Activated CD4-positive, alpha-beta T cell treated with anti-CD3 and anti-CD28 coated beads for 24 hours (primary cell): Measurements from ENCODE around the gene UVSSA.

Experiments used
- DNase-seq, 2 donors: peaks; one replicate each; pipeline ENCODE4 v3.0.0-alpha.2; 2020; ENCODE audit warnings: low read depth in 2 of 2

Gene UVSSA, protein sequence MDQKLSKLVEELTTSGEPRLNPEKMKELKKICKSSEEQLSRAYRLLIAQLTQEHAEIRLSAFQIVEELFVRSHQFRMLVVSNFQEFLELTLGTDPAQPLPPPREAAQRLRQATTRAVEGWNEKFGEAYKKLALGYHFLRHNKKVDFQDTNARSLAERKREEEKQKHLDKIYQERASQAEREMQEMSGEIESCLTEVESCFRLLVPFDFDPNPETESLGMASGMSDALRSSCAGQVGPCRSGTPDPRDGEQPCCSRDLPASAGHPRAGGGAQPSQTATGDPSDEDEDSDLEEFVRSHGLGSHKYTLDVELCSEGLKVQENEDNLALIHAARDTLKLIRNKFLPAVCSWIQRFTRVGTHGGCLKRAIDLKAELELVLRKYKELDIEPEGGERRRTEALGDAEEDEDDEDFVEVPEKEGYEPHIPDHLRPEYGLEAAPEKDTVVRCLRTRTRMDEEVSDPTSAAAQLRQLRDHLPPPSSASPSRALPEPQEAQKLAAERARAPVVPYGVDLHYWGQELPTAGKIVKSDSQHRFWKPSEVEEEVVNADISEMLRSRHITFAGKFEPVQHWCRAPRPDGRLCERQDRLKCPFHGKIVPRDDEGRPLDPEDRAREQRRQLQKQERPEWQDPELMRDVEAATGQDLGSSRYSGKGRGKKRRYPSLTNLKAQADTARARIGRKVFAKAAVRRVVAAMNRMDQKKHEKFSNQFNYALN

DNA sequence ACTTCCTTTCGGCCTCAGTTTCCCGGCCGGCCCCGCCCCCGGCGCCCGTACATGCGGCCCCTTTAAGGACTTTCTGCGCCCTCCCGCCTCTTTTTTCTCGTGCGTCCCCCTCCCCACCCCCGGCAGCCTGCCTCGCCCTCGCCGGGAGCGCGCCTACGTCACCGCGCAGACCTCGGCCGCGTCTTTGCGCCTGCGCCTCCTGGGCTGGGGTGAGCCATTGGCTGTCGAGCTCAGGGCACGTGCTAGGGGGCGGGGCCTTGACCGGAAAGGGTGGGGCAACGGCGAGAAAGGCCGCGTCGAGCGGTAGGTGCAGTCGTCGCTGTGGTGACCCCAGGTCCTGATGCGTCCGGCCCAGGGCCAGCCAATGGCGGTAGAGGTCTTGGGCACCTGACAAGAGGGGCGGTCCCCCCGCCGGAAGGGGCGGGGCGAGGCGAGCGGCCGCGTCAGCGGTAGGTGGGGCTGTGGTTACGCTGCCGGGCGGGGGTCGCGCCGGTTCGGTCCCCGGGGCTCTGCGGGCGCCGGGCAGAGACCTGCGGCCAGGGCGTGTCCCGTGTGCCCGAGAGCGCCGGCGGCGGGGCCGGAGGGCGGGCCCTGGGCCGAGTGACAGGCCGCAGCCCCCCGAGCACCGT lies at the start of gene UVSSA:
TSS of gene UVSSA (plus strand) at position 428 of the 629 bp plus-strand sequence. CDS start 884 bp downstream, outside the sequence.
- DNase-seq: peak; percentile 100

DNA sequence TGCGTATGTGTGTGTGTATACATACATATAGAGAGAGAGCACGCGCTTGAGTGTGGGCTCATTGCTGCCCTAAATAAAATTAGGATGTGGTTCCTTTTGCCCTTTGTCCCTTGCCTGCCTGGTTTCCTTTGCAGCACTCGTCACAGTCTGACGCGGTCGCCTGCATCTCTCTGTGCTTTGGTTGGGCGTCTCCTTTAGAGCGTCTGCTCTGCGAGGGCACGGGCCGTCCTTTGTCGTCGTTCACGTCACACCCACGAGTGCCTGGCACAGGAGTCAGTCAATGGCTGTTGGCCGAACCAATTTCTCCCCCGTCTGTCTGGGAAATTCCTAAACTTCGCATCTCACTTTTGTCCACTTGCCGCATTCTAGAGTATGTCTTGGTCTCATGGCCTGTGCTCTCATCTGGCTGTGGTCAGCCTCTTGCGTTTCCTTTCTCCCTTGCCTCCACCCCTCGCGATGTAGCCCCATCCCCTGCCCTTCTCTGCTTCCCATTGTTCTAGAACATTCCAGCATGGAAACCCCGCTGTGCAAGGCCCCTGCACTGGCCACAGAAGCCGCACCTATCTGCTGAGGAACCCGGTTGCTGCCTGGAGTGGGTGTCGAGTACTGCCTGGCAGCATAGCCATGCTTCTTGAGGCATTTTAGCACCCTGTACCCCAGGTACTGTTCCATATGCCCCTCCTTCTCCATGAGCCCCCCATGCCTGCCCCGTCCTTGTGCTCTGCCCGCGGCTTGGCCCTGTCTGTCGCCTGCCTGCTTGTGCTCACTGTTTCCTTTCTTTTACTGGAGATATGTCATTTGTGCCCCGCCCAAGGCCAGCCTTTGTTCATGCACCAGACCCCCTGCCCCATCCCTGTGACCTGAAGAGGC lies 49.3 kb upstream of the UVSSA start:
- DNase-seq: no peak

DNA sequence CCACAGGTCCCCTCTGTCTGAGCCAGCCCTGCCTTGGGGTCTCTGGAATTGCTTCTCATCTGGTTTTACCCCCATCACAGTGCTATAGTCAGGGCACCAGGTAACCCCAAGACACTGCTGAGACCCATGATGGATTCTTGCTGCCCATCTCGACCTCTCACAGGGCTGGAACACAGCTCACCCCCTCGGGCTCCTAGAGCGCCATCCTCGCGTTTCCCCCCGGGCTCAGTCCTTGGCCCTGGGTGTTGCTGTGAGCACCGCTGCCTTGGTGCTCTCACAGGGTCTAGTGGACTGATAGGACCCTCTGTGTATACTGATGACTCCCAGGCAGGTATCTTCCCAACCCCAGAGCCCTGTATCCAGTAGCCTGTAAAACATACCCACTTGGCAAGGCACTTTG lies 48.5 kb upstream of the UVSSA start:
- no peak for DNase-seq

DNA sequence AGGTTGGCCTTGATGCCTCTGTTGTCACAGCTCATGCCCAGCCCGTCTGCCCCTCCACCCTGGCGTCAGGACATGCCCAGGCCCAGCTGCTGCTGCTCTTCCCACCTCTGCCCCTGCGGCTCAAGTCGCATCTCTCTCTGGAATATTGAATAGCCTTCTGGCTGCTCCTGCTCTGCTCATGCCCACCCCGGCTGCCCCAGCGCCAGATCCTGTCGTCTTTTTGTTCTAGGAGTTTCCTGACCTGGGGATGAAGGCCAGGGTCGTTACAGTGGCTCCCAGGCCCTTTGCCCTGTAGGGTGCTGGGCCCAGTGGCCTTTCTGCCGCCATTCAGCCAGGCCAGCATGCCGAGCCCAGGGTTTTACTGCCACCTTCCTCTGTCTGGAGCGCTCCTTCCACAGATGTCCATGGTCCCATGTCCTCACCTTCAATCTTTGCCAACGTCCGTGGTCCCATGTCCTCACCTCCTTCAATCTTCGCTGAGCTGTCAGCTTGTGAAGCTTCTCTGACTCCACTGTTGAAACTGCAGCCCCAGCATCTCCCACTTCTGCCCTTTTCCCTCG lies 47.6 kb upstream of the UVSSA start:
- DNase-seq: no peak

DNA sequence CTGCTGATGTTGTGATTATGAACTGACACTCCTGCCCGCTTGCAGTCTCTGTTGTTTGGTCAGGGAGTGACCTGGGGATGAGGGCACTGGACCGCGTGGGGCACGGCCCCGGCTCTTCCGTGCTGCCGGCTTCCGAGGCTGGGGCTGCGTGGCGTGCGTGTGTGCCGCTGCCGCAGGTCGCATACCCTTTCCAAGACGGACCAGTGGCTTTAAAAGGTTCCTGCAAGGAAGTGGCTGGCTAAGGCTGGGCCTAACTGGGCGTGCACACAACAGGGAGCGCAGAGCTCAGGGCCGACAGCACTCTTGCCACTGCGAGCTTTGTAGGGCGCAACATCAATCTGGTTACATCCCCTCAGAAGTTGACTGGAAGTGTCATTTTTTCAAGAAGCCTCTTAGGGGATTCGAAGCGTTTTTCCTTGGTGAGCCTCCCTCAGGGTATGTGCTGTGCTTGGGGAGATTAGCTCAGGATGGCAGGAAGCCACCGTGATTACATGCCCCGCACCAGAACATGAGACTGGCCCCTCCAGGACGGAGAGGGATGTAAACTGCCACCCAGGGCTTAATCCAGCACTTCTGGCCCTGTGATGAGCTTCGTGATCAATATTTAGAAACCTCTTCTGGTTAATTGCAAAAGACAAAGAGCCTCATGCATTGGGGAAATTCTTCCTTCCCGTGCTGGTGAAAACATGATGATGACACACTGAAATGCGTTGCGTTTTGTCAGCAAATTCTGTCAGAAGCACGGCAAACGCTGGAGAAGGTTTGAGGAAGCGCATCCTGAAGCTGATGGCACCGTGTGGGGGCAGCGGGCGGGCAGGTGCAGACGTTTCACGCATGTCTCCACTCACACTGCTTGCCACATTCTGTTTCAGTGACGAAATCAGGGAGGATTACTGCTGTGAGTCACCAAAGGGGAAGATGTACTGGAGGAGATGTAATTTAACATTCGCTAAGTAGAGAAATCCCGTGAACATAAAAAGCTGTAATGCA lies 46.2 kb upstream of the UVSSA start:
- peak in 1 of 2 donors; percentile 29 for DNase-seq

DNA sequence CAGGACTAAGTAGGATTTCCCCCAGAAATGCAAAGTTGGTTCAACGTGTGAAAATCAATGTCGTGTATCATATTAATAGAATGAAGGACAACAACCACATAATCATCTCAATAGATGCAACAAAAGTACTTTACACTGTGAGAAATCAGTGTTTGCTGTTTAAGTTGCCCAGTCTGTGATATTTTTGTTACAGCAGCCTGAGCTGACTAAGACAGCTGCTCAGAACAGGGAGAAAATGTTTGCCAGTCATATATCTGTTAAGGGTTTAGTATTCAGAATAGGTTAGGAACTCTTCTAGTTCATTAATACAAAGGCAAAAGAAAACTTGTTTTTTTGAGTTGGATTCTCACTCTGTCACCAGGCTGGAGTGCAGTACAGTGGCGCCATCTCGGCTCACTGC lies 44.8 kb upstream of the UVSSA start:
- DNase-seq: no peak

DNA sequence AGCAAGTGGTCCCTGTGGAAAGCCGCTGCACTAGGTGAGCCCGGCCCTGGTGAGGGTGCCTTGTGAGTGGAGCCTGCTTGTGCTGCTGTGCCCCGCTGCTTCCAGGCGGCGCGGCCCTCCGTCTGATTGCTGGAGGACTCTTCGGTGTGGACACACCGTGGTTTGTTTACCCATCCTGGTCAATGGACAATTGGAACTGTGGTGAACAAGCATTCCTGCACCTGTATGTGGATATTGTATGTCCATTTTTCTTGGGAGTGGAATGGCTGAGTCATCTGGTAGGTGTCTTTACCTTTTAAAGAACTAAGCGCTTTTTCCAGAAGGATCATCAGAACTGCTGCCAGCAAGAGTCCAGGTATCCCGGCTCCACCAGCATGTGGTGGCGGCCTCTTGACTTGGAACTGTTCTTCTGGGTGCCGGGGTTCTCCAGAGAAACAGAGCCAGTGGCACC lies 41.7 kb upstream of the UVSSA start:
- DNase-seq: no peak

DNA sequence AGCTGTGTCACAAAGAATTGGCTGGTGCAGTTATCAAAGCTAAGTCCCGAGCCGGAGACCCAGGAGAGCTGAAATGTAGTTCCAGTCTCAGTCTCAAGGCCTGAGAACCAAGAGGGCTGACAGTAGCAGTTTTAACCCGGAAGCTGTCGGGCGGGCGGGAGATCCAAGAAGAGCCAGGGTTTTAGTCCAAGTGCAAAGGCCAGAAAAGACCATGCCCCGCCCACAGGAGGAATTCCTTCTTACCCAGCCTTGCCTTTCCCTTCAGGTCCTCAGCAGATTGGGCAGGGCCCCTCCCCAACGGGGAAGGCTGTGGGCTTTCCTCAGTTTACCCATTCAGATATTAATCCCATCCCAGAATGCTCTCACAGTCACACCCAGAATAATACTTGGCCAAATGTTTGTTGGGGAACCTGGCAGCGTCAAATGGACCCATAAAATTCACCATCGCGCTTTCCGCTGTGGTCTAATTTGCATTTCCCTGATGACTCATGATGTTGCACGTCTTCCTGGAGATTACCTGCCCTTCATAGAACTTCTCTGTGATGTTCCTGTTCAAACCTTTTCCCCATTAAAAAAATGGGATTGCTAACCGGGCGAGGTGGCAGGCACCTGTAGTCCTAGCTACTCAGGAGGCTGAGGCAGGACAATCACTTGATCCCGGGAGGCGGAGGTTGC lies 41.1 kb upstream of the UVSSA start:
- no peak for DNase-seq

DNA sequence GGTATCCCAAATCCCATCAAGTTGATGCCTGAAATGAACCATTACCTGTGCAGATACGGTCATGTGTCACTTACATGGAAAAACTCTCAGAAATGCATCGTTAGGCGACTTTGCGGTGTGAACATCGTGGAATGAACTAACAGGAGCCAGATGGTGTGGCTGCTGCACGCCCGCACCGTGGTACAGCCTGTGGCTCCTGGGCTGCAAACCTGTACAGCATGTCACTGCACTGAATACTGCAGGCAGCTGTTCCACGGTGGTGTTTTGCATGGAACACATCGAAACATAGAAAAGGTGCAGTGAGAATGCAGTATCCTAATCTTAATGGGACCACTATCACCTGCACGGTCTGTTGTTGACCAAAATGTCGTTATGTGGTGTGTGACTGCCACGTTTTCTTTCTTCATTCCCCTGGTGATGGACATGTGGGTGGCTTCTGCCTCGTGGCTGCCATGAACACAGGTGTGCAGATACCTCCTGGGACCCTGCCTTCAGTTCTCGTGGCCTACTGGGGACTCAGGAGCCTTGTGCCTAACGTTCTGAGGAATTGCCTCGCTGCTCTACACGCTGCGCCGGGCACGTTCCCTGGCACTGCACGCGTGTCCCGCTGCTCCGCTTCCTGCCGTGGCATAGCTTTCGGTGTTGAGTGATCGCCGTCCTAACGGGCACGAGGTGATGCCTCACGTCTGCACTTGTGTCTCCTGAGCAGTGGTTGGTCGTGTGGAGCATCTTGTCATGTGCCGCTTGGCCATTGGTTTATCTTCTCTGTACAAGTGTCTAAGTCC lies 38.9 kb upstream of the UVSSA start:
- no peak for DNase-seq

DNA sequence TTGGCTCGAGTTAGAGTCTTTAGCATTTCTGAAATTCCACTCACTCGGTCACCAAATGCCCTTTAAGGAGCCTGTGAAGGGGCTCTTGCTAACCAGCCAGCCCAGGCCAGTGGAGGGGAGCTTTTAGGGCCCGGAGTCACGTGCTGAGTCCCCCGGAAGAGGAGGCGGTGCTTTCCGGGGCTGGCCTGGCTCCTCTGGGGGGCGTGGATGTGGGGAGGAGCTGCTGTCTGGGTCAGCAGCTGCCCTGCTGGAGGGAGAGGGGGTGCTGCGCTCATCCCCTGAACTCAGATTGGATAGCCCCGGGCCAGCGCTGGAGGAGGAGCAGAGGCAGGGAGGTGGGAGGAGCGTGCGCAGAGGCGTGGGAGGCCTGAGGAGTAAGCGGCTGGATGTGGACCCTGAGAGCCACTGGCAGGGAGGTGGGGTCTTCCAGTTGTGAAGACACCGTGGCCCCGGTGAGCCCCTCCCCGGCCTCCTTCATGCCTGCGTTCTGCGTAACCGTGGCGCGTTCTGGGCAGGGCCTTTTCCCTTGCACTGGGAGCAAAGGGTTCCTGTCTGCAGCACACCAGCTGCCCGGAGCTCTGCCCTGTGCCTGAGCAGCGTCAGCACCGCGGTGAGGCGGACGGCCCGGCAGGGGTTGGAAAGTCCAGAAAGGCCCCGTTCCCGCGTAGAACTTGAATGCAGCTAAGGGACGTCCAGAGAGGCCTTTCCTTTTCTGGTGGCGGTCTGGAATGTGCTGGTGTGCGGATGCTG lies 37.6 kb upstream of the UVSSA start:
- peak; percentile 18 to 43 for DNase-seq

DNA sequence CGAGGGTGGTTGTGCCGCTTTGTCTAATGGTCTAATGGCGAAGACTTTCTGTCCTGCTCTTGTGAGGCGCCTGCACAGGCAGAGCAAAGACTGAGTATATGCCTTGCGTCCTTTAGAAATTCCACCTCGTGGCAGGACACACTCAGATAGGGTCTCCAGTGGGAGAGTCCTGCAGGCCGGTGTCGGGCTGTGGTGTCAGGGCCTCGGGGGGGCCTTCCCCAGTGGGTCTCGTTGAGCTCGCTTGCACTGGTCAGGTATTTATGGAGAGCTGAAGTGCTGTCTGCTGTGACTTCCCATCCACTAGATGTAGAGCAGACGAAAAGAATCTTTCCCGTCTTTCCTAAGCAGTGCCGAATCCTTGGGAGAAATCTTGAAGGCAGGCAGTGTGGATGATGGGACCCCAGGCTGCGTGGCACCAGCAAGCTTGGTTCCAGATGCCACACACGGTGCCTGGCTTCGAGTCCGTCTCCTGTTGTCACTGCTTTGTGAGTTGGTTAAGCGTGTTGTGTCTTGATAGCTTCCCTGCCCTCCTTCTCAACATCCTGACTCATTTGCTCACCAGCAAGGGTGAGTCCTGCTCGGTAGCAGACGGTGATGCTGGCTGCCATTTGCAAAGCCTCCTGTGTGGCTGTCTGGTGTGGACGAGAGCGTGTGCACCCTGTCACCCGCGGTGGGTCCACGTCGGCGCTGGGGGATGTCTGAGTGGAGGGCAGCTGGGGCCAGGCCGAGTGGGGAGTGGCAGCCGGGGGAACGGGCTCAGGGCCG lies 36.8 kb upstream of the UVSSA start:
- DNase-seq: no peak

DNA sequence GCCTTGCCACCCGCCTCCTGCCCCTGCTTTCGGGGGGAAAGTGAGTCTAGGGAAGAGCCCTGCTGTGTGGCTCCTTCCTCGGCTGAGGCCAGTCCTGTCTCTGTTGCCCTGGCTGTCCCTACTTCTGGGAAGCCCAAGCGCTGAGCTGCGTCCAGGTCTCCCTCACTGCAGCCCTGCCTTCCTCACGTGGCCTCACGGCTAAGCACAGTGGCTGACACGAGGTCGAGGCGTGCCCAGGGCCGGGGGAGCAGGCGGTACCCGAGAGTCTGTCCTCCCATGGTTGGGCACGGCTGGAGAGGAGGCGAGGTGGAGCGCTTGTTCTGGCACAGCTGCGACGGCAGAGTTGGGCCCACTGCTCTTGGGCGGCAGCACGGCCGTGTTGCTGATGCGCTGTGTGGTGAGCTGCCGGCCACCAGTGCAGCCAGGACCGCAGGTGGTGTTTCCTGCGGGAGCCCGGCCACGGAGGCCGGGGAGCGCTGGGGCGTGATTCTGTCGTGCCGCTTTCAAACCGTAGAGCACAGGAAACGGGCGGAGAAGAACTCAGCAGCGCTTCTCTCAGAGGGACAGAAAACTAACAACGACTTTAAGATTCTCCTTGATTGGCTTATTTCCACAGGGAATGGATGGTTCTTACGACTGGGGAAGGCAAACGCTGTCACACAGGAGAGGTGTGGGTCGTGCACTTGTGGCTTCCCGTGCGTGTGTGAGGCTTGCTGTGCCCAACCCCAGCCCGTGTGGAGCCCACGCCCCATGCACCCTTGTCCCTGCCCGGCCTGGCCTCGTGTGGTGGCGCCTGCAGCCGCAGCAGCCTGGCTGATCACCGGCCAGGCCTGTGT lies 36.0 kb upstream of the UVSSA start:
- no peak for DNase-seq

DNA sequence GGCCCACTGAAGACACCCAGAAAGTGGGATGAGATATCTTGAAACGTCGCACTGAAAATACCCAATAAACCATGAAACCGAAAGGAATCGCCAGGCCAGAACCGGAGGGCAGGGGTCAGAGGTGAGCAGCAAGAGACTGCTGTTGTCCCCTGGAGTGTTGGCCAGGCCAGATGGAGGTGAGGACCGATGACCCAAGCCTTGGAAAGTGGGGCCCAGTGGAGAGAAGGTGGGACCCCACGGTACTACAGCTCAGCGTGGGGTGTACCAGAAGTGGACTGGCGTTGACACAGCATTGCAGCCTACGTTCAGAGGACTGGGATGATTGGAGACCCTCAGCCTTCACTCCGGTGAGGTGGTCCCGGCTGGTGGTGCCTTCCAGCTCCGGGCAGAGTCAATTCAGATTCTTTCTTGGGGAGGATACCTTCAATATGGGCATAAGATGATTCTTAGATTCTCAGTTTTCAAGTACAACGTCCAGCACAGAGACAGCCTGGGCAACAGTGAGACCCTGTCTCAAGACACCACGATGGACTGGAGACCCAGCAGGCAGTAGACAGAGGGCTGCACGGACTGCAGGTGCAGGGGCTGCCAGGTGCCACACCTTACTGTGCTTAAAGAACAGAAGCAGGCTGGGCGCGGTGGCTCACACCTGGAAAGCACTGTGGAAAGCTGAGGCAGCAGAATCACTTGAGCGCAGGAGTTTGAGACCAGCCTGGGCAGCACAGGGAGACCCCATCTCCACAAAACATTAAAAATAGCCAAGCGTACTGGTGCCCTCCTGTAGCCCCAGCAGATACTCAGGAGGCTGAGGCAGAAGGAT lies 34.0 kb upstream of the UVSSA start:
- no peak for DNase-seq

DNA sequence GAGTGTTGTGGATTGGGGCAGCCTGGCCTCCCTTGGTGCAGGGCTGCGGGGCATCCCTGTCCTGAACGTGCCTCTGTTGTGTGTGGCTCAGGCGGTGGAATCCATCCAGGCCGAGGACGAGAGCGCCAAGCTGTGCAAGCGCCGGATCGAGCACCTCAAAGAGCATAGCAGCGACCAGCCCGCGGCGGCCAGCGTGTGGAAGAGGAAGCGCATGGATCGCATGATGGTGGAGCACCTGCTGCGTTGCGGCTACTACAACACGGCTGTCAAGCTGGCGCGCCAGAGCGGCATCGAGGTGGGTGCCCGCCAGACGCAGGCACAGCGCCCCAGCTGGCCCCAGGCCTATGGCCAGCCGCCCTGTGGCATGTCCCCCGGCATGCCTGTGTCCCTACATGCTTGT lies 31.7 kb upstream of the UVSSA start:
- no peak for DNase-seq

DNA sequence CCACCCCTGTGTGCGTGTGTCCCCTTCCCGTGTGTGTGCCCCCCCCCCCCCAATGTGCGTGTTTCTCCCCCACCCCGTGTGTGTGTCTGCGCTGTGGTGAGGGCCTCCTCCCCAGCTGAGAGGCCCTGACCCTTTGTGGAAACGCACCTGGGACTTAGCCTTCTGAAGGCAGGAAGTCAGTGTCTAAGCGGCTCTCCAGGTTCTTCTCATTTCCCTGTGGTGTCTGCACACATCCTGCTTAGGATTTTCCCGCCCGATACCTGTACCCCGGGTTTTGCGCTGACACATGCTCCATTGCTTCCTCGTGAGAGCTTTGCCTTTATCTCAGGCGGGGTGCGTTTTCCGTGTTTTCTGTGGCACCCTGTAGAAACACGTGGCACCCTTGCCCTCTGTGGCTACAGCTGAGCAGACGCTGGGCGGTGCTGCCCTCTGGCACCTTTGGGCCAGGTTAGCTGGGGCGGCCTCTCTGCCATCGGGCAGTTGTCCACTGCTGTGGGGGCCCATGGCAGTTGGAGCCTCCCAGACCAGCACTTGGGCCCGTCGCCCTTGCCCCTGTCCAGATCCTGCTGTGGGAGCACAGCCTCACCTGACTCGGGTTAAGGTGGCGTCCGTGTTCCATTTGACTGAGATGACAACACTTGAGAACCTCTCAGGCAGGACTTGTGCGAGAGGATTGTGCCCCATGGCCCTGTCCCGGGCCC lies 31.0 kb upstream of the UVSSA start:
- DNase-seq: no peak
